Panc1 (cell line): ENCODE data around the gene ENOX1. TPM values are rescaled to one million over a fixed set of nuclear protein-coding genes. Genes with fewer than 3 reads are reported as not detected.

Experiments
- ATAC-seq: fragments of 200-7000 bp; cut with Tn5 transposase; 2 replicates; pipeline ENCODE4 v1.9.1; 2020; ENCODE audit warnings: mild to moderate bottlenecking, moderate library complexity
- BruUV-seq: library from RNA; stranded (reverse); fragments of 400-500 nt; replicated peaks from 2 replicates; lab custom pipeline; 2021; lab: Mats Ljungman, UMichigan
- CTCF ChIA-PET: fragments of 300-600 bp; sonication (Branson Sonifier 250); formaldehyde crosslinking; loops from one replicate; lab custom pipeline; 2022; ENCODE audit warnings: antibody characterized with exemption; lab: Charles Lee
- POLR2A ChIA-PET: fragments of 300-600 bp; sonication (Branson Sonifier 250); formaldehyde crosslinking; loops from one replicate; lab custom pipeline; 2022; ENCODE audit warnings: antibody characterized with exemption; lab: Charles Lee
- DNase-seq: peaks from one replicate; pipeline ENCODE4 v3.0.0-alpha.2; 2010; ENCODE audit warnings: low read depth, low spot score
- H3K27ac ChIP-seq: 2 replicates; pipeline ENCODE4 v1.5.1; 2011; ENCODE audit warnings: mild to moderate bottlenecking, low read length, inconsistent platforms
- H3K27me3 ChIP-seq: fragments of 200-500 bp; sonication (Bioruptor generic); 2 replicates; pipeline ENCODE4 v1.6.0; 2014; ENCODE audit warnings: low read length, inconsistent platforms; ENCODE audit not compliant: control insufficient read depth, insufficient read depth
- H3K36me3 ChIP-seq: fragments of 200-500 bp; sonication (Bioruptor generic); 2 replicates; pipeline ENCODE4 v1.5.1; 2014; ENCODE audit warnings: inconsistent platforms, mild to moderate bottlenecking, low read length, moderate library complexity; ENCODE audit not compliant: control insufficient read depth, insufficient read depth
- H3K4me1 ChIP-seq: 2 replicates; pipeline ENCODE4 v1.5.1; 2011; ENCODE audit warnings: inconsistent platforms, mild to moderate bottlenecking, low read length, moderate library complexity; ENCODE audit not compliant: control insufficient read depth, insufficient read depth
- H3K4me3 ChIP-seq, 2 experiments: 2 replicates each; pipeline ENCODE4 v1.5.1; 2011 to 2012; ENCODE audit warnings: low read depth in 2 of 2, low read length in 2 of 2, mild to moderate bottlenecking in 2 of 2, inconsistent platforms in 1 of 2, moderate library complexity in 1 of 2
- H3K9me3 ChIP-seq: fragments of 200-500 bp; sonication (Bioruptor generic); 2 replicates; pipeline ENCODE4 v1.5.1; 2014; ENCODE audit warnings: low read depth, mild to moderate bottlenecking, inconsistent platforms, low read length, moderate library complexity; ENCODE audit not compliant: control insufficient read depth, insufficient read depth
- CTCF ChIP-seq: fragments of 450-650 bp; IDR thresholded peaks from 2 replicates; pipeline ENCODE4 v1.5.1; 2017; ENCODE audit warnings: mild to moderate bottlenecking
- POLR2AphosphoS5 ChIP-seq: IDR thresholded peaks from 2 replicates; pipeline ENCODE4 v1.6.1; 2012; ENCODE audit warnings: mild to moderate bottlenecking, low read depth, low read length, moderate library complexity
- REST ChIP-seq, 2 experiments: IDR thresholded peaks; 2 replicates each; pipeline ENCODE4 v1.6.1; 2011 to 2012; ENCODE audit warnings: low read depth in 2 of 2, control low read depth in 1 of 2, low read length in 1 of 2, mild to moderate bottlenecking in 1 of 2, moderate library complexity in 1 of 2; ENCODE audit not compliant: insufficient read depth in 1 of 2
- SIN3A ChIP-seq: IDR thresholded peaks from 2 replicates; pipeline ENCODE4 v1.6.1; 2012; ENCODE audit warnings: low read depth, mild to moderate bottlenecking, low read length, moderate library complexity, borderline replicate concordance; ENCODE audit not compliant: insufficient read depth
- TCF7L2 ChIP-seq: IDR thresholded peaks from 2 replicates; pipeline ENCODE4 v1.6.1; 2011; ENCODE audit warnings: mild to moderate bottlenecking, low read depth, low read length, inconsistent platforms
- in situ Hi-C: cut with HindIII; loops from 2 replicates; pipeline ENCODE4 v1.10.0; 2016; ENCODE audit warnings: low sequenced_read_pairs, low pct_unique_long_range_greater_than_20kb
- intact Hi-C: fragments of 100-400 bp; cut with micrococcal nuclease; formaldehyde crosslinking; loops from one replicate; pipeline ENCODE4 v1.10.0; 2022; ENCODE audit not compliant: unreplicated experiment
- total RNA-seq: library from RNA; stranded (reverse); gene quantifications from one replicate; pipeline ENCODE4 v1.2.1, GENCODE V29; 2021; ENCODE audit not compliant: unreplicated experiment

The ENOX1 gene
- total RNA-seq, 1 experiment from 2014 or later = 0.23 TPM

- BruUV-seq = no TSS peak
- Histone ChIP-seq H3K9me3 (no peaks in the 10 kb centered on the region), H3K4me3 (no peak overlapping the region), H3K27ac (no peak overlapping the region), H3K4me1 (no peaks in the 10 kb centered on the region), H3K27me3 (no peaks in the 10 kb centered on the region), H3K36me3 (no peaks in the 10 kb centered on the region)
- ChIA-PET POLR2A (no interaction called here), CTCF (no interaction called here)
- intact Hi-C loops (no loop called here), in situ Hi-C loops (no loop called here)
- ATAC-seq (no peak), DNase-seq (no peak)
- TF ChIP-seq POLR2AphosphoS5 (no peak), SIN3A (no peak), TCF7L2 (no peak), CTCF (no peak), REST (IDR thresholded peaks at IDR 0.05; ENCODE audit: insufficient read depth in 1 of 2, low read depth in 2 of 2, low read length in 1 of 2) (no peak)
These were observed 242.1 kb downstream of the ENOX1 start for GRCh38 chr13:43544631-43545030.

- intact Hi-C loops = no loop called here
- Histone ChIP-seq H3K27me3 (no peaks in the 10 kb centered on the region), H3K9me3 (no peaks in the 10 kb centered on the region; the same call in 1 of the 2 replicates), H3K4me1 (no peaks in the 10 kb centered on the region), H3K36me3 (no peaks in the 10 kb centered on the region), H3K4me3 (no peak overlapping the region), H3K27ac (no peak overlapping the region)
- in situ Hi-C loops = no loop called here
- DNase-seq (no peak), ATAC-seq (no peak)
- ChIA-PET CTCF (no interaction called here), POLR2A (no interaction called here)
- BruUV-seq = no TSS peak
- no peak for TF ChIP-seq TCF7L2
- no peak for TF ChIP-seq REST (IDR thresholded peaks at IDR 0.05; ENCODE audit: insufficient read depth in 1 of 2, low read depth in 2 of 2, low read length in 1 of 2)
- no peak for TF ChIP-seq SIN3A
- TF ChIP-seq CTCF = no peak
- no peak for TF ChIP-seq POLR2AphosphoS5
These were observed 242.8 kb downstream of the ENOX1 start for GRCh38 chr13:43544011-43544410.
